ENCODE results near the gene TCFL5. TPM values are rescaled to one million over a fixed set of nuclear protein-coding genes. Genes with fewer than 3 reads are reported as not detected.

The TCFL5 gene
- total RNA-seq, 4 donors from 2014 or later = 15.3 to 26.6 (median 20.6) TPM

- H3K27ac ChIP-seq = no peak overlapping the region
- intact Hi-C loops (cut with DNase I) = loop anchor here (2.0 kb wide), 1 partner anchor 54 kb away; no protein-coding TSS in a partner anchor
- WGBS, 2 donors = no CpG with 5 or more reads among the region's 129 CpGs
- TF ChIP-seq POLR2A (IDR thresholded peaks at IDR 0.05) = no peak
- TF ChIP-seq, protein P1, sequence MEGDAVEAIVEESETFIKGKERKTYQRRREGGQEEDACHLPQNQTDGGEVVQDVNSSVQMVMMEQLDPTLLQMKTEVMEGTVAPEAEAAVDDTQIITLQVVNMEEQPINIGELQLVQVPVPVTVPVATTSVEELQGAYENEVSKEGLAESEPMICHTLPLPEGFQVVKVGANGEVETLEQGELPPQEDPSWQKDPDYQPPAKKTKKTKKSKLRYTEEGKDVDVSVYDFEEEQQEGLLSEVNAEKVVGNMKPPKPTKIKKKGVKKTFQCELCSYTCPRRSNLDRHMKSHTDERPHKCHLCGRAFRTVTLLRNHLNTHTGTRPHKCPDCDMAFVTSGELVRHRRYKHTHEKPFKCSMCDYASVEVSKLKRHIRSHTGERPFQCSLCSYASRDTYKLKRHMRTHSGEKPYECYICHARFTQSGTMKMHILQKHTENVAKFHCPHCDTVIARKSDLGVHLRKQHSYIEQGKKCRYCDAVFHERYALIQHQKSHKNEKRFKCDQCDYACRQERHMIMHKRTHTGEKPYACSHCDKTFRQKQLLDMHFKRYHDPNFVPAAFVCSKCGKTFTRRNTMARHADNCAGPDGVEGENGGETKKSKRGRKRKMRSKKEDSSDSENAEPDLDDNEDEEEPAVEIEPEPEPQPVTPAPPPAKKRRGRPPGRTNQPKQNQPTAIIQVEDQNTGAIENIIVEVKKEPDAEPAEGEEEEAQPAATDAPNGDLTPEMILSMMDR (IDR thresholded peaks at IDR 0.05) = no peak
- peaks cover 8 to 10% of the 10 kb centered on the region in 2 donors for H3K36me3 ChIP-seq
- no peaks in the 10 kb centered on the region for H3K9me3 ChIP-seq
- peaks cover 17 to 26% of the 10 kb centered on the region in 2 donors for H3K4me1 ChIP-seq
- peak overlapping the region in 1 of 3 donors; percentile 38 for H3K4me3 ChIP-seq (replicated peaks in 1 of 3)
- H3K27me3 ChIP-seq = no peaks in the 10 kb centered on the region
- DNase-seq = peak; percentile 17 to 33
These were observed 514 bp downstream of the TCFL5 start for GRCh38 chr20:62860924-62861691.

GRCh38 chr20:62860391-62860923, 1.2 kb downstream of the TCFL5 start:
- 21 to 27% methylated on average over 7 to 14 of the region's 24 CpGs for WGBS, 2 donors
- no peak overlapping the region for H3K27ac ChIP-seq
- peaks cover 17 to 26% of the 10 kb centered on the region in 2 donors for H3K4me1 ChIP-seq
- no peaks in the 10 kb centered on the region for H3K27me3 ChIP-seq
- TF ChIP-seq, protein P1 (IDR thresholded peaks at IDR 0.05) = no peak
- TF ChIP-seq POLR2A (IDR thresholded peaks at IDR 0.05) = no peak
- intact Hi-C loops (cut with DNase I) = loop anchor here (2.0 kb wide), 1 partner anchor 54 kb away; no protein-coding TSS in a partner anchor
- H3K4me3 ChIP-seq (replicated peaks in 1 of 3) = peak overlapping the region in 1 of 3 donors; percentile 38
- H3K9me3 ChIP-seq = no peaks in the 10 kb centered on the region
- H3K36me3 ChIP-seq = peaks cover 8 to 10% of the 10 kb centered on the region in 2 donors
- peak in 1 of 2 donors; percentile 24 for DNase-seq

DNA sequence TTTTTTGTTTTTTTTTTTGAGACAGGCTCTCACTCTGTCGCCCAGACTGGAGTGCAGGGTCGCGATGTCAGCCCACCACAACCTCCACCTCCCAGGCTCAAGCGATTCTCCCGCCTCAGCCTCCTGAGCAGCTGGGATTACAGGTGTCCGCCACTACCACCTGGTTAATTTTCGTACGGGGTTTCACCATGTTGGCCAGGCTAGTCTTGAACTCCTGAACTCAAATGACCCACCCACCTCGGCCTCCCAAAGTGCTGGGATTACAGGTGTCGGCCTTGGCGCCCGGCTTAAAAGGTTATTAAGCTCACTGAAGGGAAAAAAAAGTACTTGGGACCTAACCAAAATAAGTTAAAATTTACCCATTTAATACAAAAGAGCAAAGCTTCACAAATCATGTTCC, 1.9 kb downstream of the TCFL5 start:
- intact Hi-C loops (cut with DNase I) = loop anchor here (2.0 kb wide), 1 partner anchor 53 kb away; no protein-coding TSS in a partner anchor
- TF ChIP-seq, protein P1 (IDR thresholded peaks at IDR 0.05) = no peak
- no peak for TF ChIP-seq POLR2A (IDR thresholded peaks at IDR 0.05)
- Histone ChIP-seq H3K27ac (no peak overlapping the region), H3K36me3 (peaks cover 8 to 10% of the 10 kb centered on the region in 2 donors), H3K4me1 (peaks cover 17 to 26% of the 10 kb centered on the region in 2 donors), H3K9me3 (no peaks in the 10 kb centered on the region), H3K27me3 (no peaks in the 10 kb centered on the region), H3K4me3 (replicated peaks in 1 of 3) (no peak overlapping the region)
- DNase-seq = no peak
- WGBS, 2 donors = 89 to 91% methylated on average over 12 of the region's 12 CpGs

DNA sequence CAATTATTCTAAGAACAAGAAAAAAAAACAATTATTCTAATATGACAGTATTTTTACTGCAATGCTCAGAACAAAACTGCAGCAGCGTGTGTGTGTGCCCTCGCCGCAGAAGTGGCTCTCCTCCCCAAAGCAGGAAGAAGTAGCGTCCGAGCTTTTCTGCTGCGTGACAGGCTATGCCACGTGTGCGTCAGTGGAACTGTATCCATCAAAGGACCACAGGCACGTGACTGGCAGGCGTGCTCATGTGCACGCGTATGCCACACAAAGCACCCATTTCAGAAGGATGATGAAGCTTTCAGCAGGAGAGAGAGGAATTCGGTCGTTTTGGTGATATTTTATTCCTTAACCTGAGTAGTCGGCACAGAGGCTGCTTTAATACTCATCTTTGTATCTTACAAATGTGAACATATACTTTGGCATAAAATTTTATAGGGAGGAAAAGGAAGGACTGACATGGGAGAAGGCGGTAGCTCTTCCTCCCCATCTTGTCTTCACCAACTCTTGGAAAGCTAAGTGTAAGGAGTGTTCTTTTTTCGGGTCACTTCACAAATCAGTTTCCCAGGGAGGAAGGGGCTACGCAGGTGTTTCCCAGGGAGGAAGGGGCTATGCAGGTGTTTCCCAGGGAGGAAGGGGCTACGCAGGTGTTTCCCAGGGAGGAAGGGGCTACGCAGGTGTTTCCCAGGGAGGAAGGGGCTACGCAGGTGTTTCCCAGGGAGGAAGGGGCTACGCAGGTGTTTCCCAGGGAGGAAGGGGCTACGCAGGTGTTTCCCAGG, 3.4 kb downstream of the TCFL5 start:
- no peak overlapping the region for H3K4me3 ChIP-seq (replicated peaks in 1 of 3)
- no peak for DNase-seq
- WGBS, 2 donors = 83 to 90% methylated on average over 20 to 21 of the region's 23 CpGs
- H3K27me3 ChIP-seq = no peaks in the 10 kb centered on the region
- intact Hi-C loops (cut with DNase I) = no loop called here
- H3K4me1 ChIP-seq = peaks cover 17 to 26% of the 10 kb centered on the region in 2 donors
- H3K27ac ChIP-seq = no peak overlapping the region
- no peak for TF ChIP-seq POLR2A (IDR thresholded peaks at IDR 0.05)
- TF ChIP-seq, protein P1 (IDR thresholded peaks at IDR 0.05) = no peak
- peaks cover 10 to 12% of the 10 kb centered on the region in 2 donors for H3K36me3 ChIP-seq
- no peaks in the 10 kb centered on the region for H3K9me3 ChIP-seq
